Measurements from ENCODE around the gene POPDC2.

POPDC2 gene

GRCh38 chr3:119594066-119594465 is 66.3 kb downstream of the POPDC2 start:
- H3K27ac ChIP-seq, result no peak overlapping the region
- DNase-seq (ENCODE audit: low read depth, low spot score), result no peak

DNA sequence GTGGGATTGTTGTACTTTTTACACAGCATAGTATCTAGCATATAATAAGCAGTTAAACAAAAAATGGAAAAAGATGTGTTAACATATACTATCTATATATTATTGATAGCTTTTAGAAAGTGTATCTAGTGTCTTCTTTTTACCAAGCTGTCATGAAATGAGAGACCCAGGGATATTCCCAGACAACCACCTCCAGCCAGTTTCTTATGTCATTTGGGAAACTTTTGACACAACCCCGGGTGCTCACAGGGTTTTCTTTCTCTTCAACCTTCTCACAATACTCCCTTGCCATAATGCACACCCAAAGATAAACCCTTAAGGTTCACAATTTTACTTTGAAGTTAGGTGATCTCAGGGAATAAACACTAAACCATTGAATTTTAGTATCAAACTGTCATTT is 67.5 kb downstream of the POPDC2 start:
- DNase-seq (ENCODE audit: low read depth, low spot score), result no peak
- no peak overlapping the region for H3K27ac ChIP-seq
